GM12801 (cell line): ENCODE data around the gene IGF1R.

Experiments used
- TF ChIP-seq, protein P1 (sequence below): IDR thresholded peaks from one replicate; pipeline ENCODE4 v1.5.1; 2011; ENCODE audit warnings: control low read depth; ENCODE audit not compliant: insufficient read length; ENCODE audit errors: extremely low read depth

The IGF1R gene

GRCh38 chr15:98775498-98776230, 127.3 kb downstream of the IGF1R start:
- TF ChIP-seq, protein P1, sequence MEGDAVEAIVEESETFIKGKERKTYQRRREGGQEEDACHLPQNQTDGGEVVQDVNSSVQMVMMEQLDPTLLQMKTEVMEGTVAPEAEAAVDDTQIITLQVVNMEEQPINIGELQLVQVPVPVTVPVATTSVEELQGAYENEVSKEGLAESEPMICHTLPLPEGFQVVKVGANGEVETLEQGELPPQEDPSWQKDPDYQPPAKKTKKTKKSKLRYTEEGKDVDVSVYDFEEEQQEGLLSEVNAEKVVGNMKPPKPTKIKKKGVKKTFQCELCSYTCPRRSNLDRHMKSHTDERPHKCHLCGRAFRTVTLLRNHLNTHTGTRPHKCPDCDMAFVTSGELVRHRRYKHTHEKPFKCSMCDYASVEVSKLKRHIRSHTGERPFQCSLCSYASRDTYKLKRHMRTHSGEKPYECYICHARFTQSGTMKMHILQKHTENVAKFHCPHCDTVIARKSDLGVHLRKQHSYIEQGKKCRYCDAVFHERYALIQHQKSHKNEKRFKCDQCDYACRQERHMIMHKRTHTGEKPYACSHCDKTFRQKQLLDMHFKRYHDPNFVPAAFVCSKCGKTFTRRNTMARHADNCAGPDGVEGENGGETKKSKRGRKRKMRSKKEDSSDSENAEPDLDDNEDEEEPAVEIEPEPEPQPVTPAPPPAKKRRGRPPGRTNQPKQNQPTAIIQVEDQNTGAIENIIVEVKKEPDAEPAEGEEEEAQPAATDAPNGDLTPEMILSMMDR = no peak

DNA sequence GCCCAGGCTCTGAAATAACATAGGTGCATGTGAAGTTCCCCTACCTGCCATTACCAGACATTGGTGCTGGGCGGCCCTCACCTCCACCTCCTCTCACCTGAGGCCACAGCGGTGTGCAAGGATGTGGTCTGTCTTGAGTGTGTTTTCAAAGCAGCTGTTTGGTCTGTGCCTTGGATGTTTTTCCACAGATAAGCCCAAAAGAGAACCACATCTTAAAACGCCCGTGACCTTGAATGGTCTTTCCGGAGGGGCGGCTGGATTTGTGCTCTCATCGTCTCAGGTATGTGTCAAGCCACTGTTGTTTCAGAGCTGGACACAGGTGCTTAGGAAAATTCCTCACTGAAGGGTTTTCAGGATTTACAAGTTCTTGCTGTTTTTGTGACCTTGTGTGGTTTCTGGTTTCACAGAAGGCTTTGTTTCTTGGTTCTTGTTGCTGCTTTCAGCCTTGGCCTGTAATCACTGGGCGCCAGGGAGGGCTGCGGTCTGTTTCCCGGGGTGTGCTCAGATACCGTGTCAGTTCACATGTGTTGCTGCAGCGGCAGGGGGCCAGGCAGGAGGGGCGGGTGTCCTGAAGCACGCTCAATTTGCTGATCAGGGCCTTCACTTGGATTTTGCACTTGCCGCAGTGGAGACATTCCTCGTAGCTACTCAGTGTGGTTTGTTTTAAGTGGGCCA, 128.4 kb downstream of the IGF1R start:
- TF ChIP-seq, protein P1 = no peak

GRCh38 chr15:98777426-98777825, 129.1 kb downstream of the IGF1R start:
- TF ChIP-seq, protein P1 = no peak

- TF ChIP-seq, protein P1 = no peak
Observed at GRCh38 chr15:98778263-98778959, 130.1 kb downstream of the IGF1R start.

- TF ChIP-seq, protein P1 = no peak
Observed at GRCh38 chr15:98778960-98779359, 130.6 kb downstream of the IGF1R start.

GRCh38 chr15:98779463-98780071, 131.2 kb downstream of the IGF1R start:
- TF ChIP-seq, protein P1 = peak; percentile 54

DNA sequence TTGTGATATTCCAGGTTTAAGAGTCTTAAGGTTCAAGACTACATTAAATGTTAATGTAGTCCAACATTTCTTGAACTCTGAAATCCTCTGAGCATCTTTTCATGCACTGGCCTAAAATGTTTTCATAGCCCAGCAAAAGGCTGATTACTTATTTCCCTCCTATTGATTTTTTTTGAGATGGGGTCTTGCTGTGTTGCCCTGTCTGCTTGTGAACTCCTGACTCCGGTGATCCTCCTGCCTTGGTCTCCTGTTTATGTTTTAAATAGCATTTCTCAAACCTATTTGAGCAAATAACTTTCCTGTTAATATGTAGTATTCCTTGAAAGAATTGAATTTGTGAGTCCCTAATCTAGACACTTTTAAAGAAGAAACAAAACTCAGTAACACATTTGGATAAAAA, 133.5 kb downstream of the IGF1R start:
- TF ChIP-seq, protein P1 = no peak
